BE2C (cell line): ENCODE measurements around the gene TMEM11.

Experiments used
- DNase-seq: peaks from one replicate; pipeline ENCODE4 v3.0.0-alpha.2; 2020
- H3K27me3 ChIP-seq: fragments of 250-450 bp; sonication (Bioruptor Pico); 2 replicates; pipeline ENCODE4 v1.5.1; 2020; ENCODE audit warnings: mild to moderate bottlenecking
- H3K36me3 ChIP-seq: fragments of 250-450 bp; sonication (Bioruptor Pico); 2 replicates; pipeline ENCODE4 v1.5.1; 2020; ENCODE audit warnings: mild to moderate bottlenecking
- H3K4me1 ChIP-seq: fragments of 250-450 bp; sonication (Bioruptor Pico); 2 replicates; pipeline ENCODE4 v1.5.1; 2020
- H3K4me3 ChIP-seq: 2 replicates; pipeline ENCODE4 v1.5.1; 2011; ENCODE audit warnings: low read depth, low read length
- H3K9me3 ChIP-seq: fragments of 250-450 bp; sonication (Bioruptor Pico); 2 replicates; pipeline ENCODE4 v1.5.1; 2020
- TF ChIP-seq, protein P1 (sequence below): IDR thresholded peaks from 2 replicates; pipeline ENCODE4 v1.5.1; 2012; ENCODE audit warnings: mild to moderate bottlenecking, low read depth, low read length

TMEM11 gene

DNA sequence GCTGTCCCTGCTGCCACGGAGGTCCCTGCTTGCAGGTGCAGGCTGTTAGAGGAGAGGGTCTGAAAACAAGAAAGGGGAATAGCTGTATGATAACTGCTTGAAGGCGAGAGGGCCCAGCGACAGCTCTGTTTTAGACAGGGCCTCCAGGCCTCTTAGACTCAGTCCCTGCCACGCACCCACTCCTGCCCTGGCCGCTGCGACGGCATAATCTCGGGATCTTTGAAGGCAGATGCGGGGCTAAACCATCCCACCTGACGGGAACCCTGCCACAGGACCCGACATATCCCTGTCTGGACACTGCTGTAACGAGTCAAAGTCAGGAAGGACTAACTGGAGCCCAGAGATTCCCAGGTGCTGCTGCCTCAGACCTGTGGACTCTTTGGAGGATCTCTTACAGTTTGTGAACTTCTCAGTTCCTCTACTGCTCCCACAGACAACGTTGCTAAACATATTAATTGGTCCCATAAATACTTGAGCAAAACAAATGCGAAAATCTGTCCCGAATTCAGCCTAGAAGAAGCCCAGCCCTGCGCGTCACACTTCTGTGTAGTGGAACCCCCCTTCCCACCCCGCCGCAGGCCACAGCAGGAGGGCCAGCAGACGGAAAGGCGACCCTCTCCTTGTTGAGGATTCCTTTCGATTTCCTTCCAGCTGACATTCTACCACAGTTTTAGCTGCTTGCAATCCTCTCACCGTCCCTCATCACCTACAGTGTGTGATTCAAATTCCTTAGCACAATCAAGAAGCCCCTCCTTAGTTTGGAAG is 998 bp upstream of the TMEM11 start:
- Histone ChIP-seq H3K9me3 (no peaks in the 10 kb centered on the region), H3K36me3 (peaks cover 5% of the 10 kb centered on the region), H3K4me1 (no peaks in the 10 kb centered on the region), H3K27me3 (no peaks in the 10 kb centered on the region), H3K4me3 (peak overlapping the region; percentile 84)
- no peak for DNase-seq
- TF ChIP-seq, protein P1, sequence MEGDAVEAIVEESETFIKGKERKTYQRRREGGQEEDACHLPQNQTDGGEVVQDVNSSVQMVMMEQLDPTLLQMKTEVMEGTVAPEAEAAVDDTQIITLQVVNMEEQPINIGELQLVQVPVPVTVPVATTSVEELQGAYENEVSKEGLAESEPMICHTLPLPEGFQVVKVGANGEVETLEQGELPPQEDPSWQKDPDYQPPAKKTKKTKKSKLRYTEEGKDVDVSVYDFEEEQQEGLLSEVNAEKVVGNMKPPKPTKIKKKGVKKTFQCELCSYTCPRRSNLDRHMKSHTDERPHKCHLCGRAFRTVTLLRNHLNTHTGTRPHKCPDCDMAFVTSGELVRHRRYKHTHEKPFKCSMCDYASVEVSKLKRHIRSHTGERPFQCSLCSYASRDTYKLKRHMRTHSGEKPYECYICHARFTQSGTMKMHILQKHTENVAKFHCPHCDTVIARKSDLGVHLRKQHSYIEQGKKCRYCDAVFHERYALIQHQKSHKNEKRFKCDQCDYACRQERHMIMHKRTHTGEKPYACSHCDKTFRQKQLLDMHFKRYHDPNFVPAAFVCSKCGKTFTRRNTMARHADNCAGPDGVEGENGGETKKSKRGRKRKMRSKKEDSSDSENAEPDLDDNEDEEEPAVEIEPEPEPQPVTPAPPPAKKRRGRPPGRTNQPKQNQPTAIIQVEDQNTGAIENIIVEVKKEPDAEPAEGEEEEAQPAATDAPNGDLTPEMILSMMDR: no peak

DNA sequence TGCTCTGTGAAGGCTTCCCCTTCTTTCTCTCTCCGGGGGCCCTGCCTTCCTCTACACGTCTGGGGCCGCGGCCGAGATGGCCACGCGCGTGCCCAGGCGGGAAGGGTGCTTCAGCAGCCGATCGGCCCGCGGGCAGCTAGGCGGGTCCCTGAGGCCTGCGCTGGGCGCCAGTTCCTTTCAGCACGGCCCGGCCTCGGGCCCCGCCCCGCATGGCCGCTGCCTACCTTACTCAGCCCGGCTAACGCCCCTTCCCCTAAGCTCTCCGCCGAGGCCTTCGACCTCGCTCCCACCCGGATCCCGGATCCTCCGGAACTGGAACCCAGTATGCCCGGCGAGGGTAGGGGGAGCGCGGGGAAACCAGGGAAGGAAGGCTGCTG is 335 bp downstream of the TMEM11 start:
- H3K9me3 ChIP-seq: no peaks in the 10 kb centered on the region
- H3K27me3 ChIP-seq: no peaks in the 10 kb centered on the region
- peak; percentile 12 for DNase-seq
- TF ChIP-seq, protein P1: no peak
- peaks cover 10% of the 10 kb centered on the region for H3K36me3 ChIP-seq
- no peaks in the 10 kb centered on the region for H3K4me1 ChIP-seq
- H3K4me3 ChIP-seq: peak overlapping the region; percentile 84

DNA sequence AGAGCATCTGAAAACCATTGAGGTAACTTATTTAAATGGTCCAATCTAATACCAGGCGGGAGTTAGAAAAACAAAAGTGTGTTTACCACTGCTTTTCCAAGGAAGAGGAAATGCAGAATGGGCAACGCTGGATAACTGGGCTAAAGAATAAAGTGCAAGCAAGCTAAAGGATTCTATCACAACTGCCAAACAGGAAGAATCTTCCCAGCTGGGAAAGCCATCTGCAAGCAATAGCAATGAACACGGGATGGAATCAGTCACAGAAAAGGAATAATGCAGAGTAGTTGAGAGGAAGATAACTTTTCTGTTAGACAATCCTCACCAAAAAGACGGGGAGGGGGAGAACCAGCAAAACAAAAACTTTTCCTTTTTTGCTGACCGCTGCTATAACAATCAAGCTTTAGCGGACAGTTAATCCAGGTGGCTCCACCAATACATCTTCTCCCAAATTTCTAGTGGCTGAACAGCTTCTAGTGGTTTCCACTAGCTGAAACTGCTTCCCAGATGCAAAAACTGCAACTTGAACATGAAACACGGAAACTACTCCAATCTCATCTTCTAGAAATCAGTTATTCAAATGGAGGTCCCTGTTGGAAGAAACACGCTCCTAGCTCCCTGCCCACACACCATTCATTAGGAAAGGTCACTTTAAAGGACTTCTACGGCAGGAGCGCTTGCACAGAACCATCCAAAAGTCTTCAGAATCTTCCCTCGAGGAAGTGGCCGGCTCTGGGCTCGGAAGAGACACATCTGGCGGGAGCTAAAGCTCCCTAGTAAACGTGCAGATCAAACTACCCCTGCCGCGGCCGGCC is 929 bp downstream of the TMEM11 start:
- peak overlapping the region; percentile 84 for H3K4me3 ChIP-seq
- H3K27me3 ChIP-seq: no peaks in the 10 kb centered on the region
- peaks cover 10% of the 10 kb centered on the region for H3K36me3 ChIP-seq
- no peaks in the 10 kb centered on the region for H3K4me1 ChIP-seq
- TF ChIP-seq, protein P1: no peak
- H3K9me3 ChIP-seq: no peaks in the 10 kb centered on the region
- no peak for DNase-seq

DNA sequence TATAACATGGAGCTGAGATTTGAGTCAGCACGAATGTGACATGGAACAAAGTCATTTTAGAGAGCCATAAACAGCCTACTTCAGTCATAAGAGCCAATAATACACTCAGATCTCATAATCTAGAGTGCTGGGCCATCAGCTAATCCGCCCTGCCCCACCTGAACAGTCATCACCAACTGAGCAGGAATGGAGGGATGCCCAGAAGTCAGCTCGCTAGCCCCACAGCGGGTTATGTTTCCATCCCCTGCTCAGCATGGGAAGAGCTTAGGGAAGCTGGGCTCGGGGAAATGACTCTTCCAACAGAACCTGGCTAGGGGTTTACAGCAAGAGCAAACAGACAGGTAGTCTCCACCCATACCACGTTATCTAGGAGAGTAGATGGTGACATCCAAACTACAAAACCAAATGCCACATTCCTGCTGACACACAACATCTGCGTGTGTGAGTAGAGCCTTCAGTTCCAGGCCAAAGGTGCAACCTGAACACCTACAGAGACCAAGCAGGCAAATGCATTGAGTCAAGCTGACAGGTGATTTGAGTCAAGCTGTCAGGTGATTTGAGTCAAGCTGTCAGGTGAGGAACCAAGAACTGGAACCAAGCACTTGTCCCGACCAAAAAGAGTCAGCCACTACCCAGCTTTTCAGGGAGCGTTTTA is 2.0 kb downstream of the TMEM11 start:
- Histone ChIP-seq H3K9me3 (no peaks in the 10 kb centered on the region), H3K36me3 (peaks cover 10% of the 10 kb centered on the region), H3K27me3 (no peaks in the 10 kb centered on the region), H3K4me1 (no peaks in the 10 kb centered on the region), H3K4me3 (no peak overlapping the region)
- TF ChIP-seq, protein P1: no peak
- no peak for DNase-seq

DNA sequence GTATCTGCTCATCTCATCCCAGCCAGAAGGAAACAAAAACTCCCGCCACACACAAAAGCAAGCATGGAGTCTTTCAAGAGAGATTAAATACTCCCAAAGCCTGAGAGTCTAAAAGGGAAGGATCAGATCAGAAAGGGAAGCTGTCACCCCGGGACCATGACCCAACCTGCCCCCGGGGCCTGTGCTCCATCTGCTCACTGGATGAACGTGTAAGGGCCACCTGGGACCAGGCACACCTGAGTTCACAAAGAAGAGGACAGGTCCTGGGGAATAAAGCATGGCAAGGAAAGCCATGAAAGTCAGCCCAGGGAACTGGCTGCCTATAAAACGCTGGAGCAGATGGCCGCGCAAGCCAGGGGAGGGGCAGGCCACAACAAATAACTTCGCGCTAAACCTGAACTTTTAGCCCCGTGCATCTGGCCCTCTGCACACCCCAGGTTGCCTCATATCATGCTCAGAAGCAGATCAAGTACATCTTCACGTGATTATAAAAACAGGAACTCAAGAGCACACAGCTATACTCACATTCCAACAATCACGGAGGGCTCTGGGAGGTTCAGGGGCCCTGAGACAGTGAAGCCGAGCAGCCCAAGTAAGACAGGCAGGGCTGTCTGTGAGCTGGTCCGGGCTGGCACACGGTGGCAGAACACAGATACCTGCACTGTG is 3.4 kb downstream of the TMEM11 start:
- no peaks in the 10 kb centered on the region for H3K4me1 ChIP-seq
- TF ChIP-seq, protein P1: no peak
- H3K9me3 ChIP-seq: no peaks in the 10 kb centered on the region
- H3K27me3 ChIP-seq: no peaks in the 10 kb centered on the region
- no peak overlapping the region for H3K4me3 ChIP-seq
- no peak for DNase-seq
- H3K36me3 ChIP-seq: peaks cover 10% of the 10 kb centered on the region
